Activated gamma-delta T cell (primary cell): ENCODE measurements around the gene ALLC.

Experiments used
- DNase-seq: peaks from one replicate; lab custom pipeline; 2025; lab: John Stamatoyannopoulos, UW

The ALLC gene

GRCh38 chr2:3751251-3751650 lies 93.3 kb downstream of the ALLC start:
- no peak for DNase-seq

- DNase-seq: no peak
Observed at GRCh38 chr2:3751806-3752205, 93.8 kb downstream of the ALLC start.
